Bronchial epithelial cell (primary cell): Measurements from ENCODE around the gene DDI1. TPM values are rescaled to one million over a fixed set of nuclear protein-coding genes. Genes with fewer than 3 reads are reported as not detected.

ENCODE experiments used
- DNase-seq: peaks from one replicate; pipeline ENCODE4 v3.0.0-alpha.2; 2010; ENCODE audit warnings: low read depth
- FAIRE-seq: peaks from 2 replicates; lab custom pipeline; 2011; peaks lifted over from hg19 to GRCh38; lab: Jason Lieb, UNC
- H3K27me3 ChIP-seq: 2 replicates; pipeline ENCODE4 v1.5.1; 2011; ENCODE audit warnings: low read length; ENCODE audit not compliant: control insufficient read depth, insufficient read depth
- H3K36me3 ChIP-seq: 2 replicates; pipeline ENCODE4 v1.5.1; 2011; ENCODE audit warnings: low read length; ENCODE audit not compliant: control insufficient read depth, insufficient read depth
- H3K4me3 ChIP-seq: 2 replicates; pipeline ENCODE4 v1.5.1; 2011; ENCODE audit warnings: mild to moderate bottlenecking, low read depth, low read length, control low read depth
- total RNA-seq: library from RNA; depleted of rRNA; stranded (reverse); fragments of >200 nt; gene quantifications from 2 replicates; pipeline ENCODE4 v1.2.1, GENCODE V29; 2014
- TF ChIP-seq, protein P1 (sequence below): IDR thresholded peaks from 2 replicates; pipeline ENCODE4 v1.5.1; 2011; ENCODE audit warnings: mild to moderate bottlenecking, moderate library complexity, low read length, control low read depth, inconsistent platforms; ENCODE audit not compliant: insufficient read depth, severe bottlenecking

DDI1 gene
- total RNA-seq, 1 donor from 2014 or later, result not detected

DNA sequence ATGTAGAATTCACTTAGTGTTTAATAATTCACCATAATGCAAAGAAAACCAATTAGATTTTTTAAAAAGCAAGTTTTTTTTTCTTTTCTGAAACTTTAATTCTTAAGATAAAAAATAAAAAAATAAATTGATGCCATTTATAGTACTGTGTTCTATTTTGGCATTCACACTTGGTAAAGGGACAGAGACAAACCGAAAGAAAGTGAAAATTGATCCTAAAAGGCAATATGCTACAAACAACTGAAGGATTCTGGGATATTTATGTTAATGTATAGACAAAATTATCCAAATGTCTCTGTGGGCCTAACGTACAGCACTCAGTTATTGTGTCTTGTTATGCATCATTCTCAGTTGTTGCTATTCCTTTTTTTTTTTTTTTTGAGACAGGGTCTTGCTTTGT lies 41.9 kb upstream of the DDI1 start:
- TF ChIP-seq, protein P1, sequence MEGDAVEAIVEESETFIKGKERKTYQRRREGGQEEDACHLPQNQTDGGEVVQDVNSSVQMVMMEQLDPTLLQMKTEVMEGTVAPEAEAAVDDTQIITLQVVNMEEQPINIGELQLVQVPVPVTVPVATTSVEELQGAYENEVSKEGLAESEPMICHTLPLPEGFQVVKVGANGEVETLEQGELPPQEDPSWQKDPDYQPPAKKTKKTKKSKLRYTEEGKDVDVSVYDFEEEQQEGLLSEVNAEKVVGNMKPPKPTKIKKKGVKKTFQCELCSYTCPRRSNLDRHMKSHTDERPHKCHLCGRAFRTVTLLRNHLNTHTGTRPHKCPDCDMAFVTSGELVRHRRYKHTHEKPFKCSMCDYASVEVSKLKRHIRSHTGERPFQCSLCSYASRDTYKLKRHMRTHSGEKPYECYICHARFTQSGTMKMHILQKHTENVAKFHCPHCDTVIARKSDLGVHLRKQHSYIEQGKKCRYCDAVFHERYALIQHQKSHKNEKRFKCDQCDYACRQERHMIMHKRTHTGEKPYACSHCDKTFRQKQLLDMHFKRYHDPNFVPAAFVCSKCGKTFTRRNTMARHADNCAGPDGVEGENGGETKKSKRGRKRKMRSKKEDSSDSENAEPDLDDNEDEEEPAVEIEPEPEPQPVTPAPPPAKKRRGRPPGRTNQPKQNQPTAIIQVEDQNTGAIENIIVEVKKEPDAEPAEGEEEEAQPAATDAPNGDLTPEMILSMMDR, result no peak
- Histone ChIP-seq H3K36me3 (no peaks in the 10 kb centered on the region), H3K4me3 (no peak overlapping the region), H3K27me3 (no peaks in the 10 kb centered on the region)
- no peak for DNase-seq
- FAIRE-seq, result no peak

DNA sequence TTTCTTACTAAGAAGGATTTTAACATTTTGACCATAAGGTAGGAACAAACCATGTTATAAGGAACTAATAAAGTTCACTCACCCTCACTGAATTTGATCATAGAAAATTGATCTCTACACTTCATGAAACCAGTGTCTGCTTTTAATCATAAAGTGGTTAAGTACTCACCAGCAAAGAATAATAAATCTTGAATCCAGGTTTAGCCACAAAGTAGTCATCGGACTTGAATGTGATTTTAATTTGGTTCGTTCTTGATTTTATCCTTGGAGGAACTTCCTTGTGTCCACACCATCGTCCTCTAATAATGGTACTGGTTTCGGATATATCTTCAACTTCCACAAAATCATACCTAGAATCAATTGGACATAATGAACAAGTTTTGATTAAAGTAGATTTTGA lies 40.5 kb upstream of the DDI1 start:
- FAIRE-seq (no peak), DNase-seq (no peak)
- H3K36me3 ChIP-seq, result no peaks in the 10 kb centered on the region
- TF ChIP-seq, protein P1, result no peak
- no peak overlapping the region for H3K4me3 ChIP-seq
- no peaks in the 10 kb centered on the region for H3K27me3 ChIP-seq

DNA sequence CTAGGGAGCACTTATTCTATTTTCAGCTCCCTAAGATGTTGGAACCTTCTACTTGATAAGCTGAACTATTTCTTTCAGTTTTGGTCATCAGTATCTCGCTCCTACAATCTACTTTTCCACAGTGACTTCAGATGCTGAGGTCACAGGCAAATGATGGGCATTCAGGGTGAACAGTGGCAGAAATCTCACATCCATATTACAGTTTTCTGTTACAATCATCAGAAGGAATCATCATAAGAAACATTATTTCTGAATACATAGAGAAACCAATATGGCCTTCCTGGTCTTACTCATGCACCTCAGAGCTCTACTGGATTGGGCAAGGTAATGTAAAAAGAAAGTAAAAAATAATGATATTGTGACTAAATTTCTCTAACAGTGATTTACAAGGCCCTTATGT lies 39.4 kb upstream of the DDI1 start:
- TF ChIP-seq, protein P1, result no peak
- no peak for FAIRE-seq

DNA sequence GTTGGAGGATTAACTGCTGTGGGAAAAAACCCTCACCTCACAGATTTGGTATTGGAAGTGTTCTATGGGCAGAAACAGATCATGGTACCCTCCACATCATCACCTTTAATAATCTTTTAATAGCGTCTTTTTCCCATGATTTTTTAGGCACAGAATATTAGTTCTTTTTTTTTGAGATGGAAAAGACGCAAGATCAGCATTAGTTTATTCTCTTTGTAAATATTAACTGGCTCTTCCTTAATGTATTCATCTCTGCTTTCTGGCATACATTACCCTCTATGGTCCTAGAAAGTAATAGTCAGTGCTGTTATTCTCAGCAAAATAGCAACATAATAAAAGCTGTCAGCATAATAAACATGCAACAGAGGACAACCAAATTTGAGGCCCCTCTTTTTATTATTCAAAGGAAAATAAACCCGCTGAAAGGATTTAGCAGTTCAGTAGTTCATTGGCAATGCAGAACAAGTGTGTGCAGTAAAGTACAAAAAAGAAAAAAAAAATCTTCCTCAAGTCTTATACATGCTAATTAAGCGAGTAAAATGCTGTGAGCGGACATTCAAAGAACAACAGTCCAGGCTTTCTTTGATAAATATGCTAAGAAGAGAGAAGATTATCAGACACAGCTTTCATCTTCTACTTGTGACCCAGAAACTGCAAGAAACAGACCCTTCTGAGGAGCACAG lies 37.5 kb upstream of the DDI1 start:
- Histone ChIP-seq H3K4me3 (no peak overlapping the region), H3K36me3 (no peaks in the 10 kb centered on the region), H3K27me3 (no peaks in the 10 kb centered on the region)
- TF ChIP-seq, protein P1, result no peak
- DNase-seq (no peak), FAIRE-seq (no peak)

More for the DNA sequence above, 39.4 kb upstream of the DDI1 start:
- Histone ChIP-seq H3K27me3 (no peaks in the 10 kb centered on the region), H3K36me3 (no peaks in the 10 kb centered on the region), H3K4me3 (no peak overlapping the region)
- DNase-seq, result no peak

DNA sequence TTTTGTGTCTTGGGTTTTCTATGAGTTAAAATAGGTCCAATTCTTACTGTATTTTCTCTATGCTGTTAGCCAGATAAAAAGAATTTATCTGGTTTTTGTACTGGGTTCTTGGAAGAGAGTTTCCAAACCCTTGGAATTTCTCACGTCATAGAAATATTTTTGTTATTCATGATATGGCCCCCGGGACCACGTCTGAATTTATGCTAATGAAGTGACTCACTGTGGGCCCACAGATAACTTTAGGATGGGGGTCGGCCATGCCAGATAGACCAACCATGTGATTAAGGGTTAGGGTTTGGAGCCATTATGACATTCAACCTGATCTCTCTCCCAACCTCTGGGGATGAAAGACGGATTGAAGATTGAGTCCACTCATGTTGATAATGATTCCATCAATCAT lies 35.6 kb upstream of the DDI1 start:
- DNase-seq (no peak), FAIRE-seq (no peak)
- Histone ChIP-seq H3K27me3 (no peaks in the 10 kb centered on the region), H3K36me3 (no peaks in the 10 kb centered on the region), H3K4me3 (no peak overlapping the region)
- TF ChIP-seq, protein P1, result no peak

DNA sequence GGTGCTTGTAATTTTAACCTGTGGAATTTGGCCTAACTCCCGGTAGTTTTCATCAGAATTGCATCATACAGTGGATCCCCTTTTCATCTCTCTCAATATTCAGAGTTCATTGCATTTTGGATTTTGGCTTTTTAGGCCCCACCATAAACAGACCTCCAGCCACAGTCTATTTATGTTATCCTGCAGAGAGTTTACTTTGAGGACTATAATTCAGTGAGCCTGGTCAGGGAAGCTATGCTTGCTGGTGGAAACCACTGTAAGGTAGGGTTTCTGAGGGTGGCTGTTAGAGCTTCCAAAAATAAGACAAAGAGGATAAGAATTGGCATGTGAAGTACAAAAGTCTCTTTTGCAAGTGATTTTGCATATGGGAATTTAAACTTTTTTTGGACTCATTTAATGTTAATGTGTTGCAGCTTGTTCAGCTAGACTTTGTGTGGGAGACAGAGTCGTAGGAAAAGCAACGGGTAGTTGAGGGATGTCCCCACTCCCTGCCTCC lies 34.8 kb upstream of the DDI1 start:
- TF ChIP-seq, protein P1, result no peak
- Histone ChIP-seq H3K27me3 (no peaks in the 10 kb centered on the region), H3K36me3 (no peaks in the 10 kb centered on the region), H3K4me3 (no peak overlapping the region)
- DNase-seq (no peak), FAIRE-seq (no peak)
